ENCODE results near the gene ANKRD55. TPM values are rescaled to one million over a fixed set of nuclear protein-coding genes. Genes with fewer than 3 reads are reported as not detected.

ANKRD55 gene
- total RNA-seq, 2 experiments from 2014 or later, result 9.7 to 10.2 TPM

GRCh38 chr5:56144211-56144610, 88.9 kb downstream of the ANKRD55 start:
- peak overlapping the region; percentile 60 for H3K4me3 Mint-ChIP-seq
- DNase-seq (no peak), ATAC-seq (ENCODE audit: poor library complexity) (no peak)
- intact Hi-C loops (cut with DNase I, micrococcal nuclease), result loop anchor here in 1 of 2 experiments (2.0 kb wide), 1 partner anchor 15 kb away; no protein-coding TSS in a partner anchor
- peak overlapping the region in 1 of 2 donors; percentile 19 for H3K27ac ChIP-seq (ENCODE audit: low read depth in 1 of 2, low read length in 2 of 2)
- H3K4me3 ChIP-seq (ENCODE audit: low read length), result no peak overlapping the region
- no peaks in the 10 kb centered on the region for H3K27me3 Mint-ChIP-seq
- POLR2A ChIA-PET, result interaction anchor here (0.9 to 2.5 kb wide), 6 partner anchors 10 to 150 kb away, joined by 3 to 7 read pairs (median 6); partner anchors contain the start of gene IL6ST
- H3K36me3 Mint-ChIP-seq (ENCODE audit: low read depth), result peaks cover 28% of the 10 kb centered on the region
- no peaks in the 10 kb centered on the region for H3K27me3 ChIP-seq (ENCODE audit: control insufficient read depth in 1 of 2, insufficient read depth in 2 of 2, low read length in 2 of 2)
- CTCF ChIA-PET, result no interaction called here
- TF ChIP-seq CTCF (IDR thresholded peaks at IDR 0.05), result no peak
- H3K9me3 Mint-ChIP-seq, result no peaks in the 10 kb centered on the region
- peaks cover 88% of the 10 kb centered on the region for H3K4me1 Mint-ChIP-seq (ENCODE audit: low read depth)
- no peaks in the 10 kb centered on the region for H3K36me3 ChIP-seq (ENCODE audit: insufficient read depth, low read length)
- no peaks in the 10 kb centered on the region for H3K9me3 ChIP-seq (ENCODE audit: control insufficient read depth in 1 of 2, insufficient read depth in 1 of 2, low read length in 2 of 2)
- H3K4me1 ChIP-seq (ENCODE audit: insufficient read depth, low read length), result peaks cover 50% of the 10 kb centered on the region
- H3K27ac Mint-ChIP-seq, result peak overlapping the region; percentile 82

GRCh38 chr5:56143373-56143714, 89.8 kb downstream of the ANKRD55 start:
- Mint-ChIP-seq H3K4me3 (peak overlapping the region; percentile 38), H3K4me1 (ENCODE audit: low read depth) (peaks cover 86% of the 10 kb centered on the region), H3K9me3 (no peaks in the 10 kb centered on the region), H3K36me3 (ENCODE audit: low read depth) (peaks cover 35% of the 10 kb centered on the region), H3K27me3 (no peaks in the 10 kb centered on the region), H3K27ac (peak overlapping the region; percentile 82)
- Histone ChIP-seq H3K27ac (ENCODE audit: low read depth in 1 of 2, low read length in 2 of 2) (peak overlapping the region in 1 of 2 donors; percentile 7), H3K4me1 (ENCODE audit: insufficient read depth, low read length) (peaks cover 45% of the 10 kb centered on the region), H3K36me3 (ENCODE audit: insufficient read depth, low read length) (no peaks in the 10 kb centered on the region), H3K27me3 (ENCODE audit: control insufficient read depth in 1 of 2, insufficient read depth in 2 of 2, low read length in 2 of 2) (no peaks in the 10 kb centered on the region), H3K9me3 (ENCODE audit: control insufficient read depth in 1 of 2, insufficient read depth in 1 of 2, low read length in 2 of 2) (no peaks in the 10 kb centered on the region), H3K4me3 (ENCODE audit: low read length) (no peak overlapping the region)
- POLR2A ChIA-PET, result interaction anchor here (1.1 to 2.5 kb wide), 5 partner anchors 9 to 149 kb away, joined by 4 to 15 read pairs (median 7); partner anchors contain the start of gene IL6ST
- intact Hi-C loops (cut with DNase I, micrococcal nuclease), result no loop called here
- TF ChIP-seq CTCF (IDR thresholded peaks at IDR 0.05), result no peak
- CTCF ChIA-PET, result no interaction called here
- DNase-seq, result no peak
- no peak for ATAC-seq (ENCODE audit: poor library complexity)

- peak overlapping the region; percentile 15 for H3K4me3 ChIP-seq (ENCODE audit: low read length)
- ATAC-seq (ENCODE audit: poor library complexity) (peak; percentile 61), DNase-seq (peak in 1 of 14 experiments; percentile 38)
- H3K36me3 ChIP-seq (ENCODE audit: insufficient read depth, low read length), result no peaks in the 10 kb centered on the region
- Mint-ChIP-seq H3K36me3 (ENCODE audit: low read depth) (peaks cover 36% of the 10 kb centered on the region), H3K4me3 (peak overlapping the region; percentile 62), H3K27me3 (no peaks in the 10 kb centered on the region), H3K9me3 (no peaks in the 10 kb centered on the region), H3K27ac (peak overlapping the region; percentile 82), H3K4me1 (ENCODE audit: low read depth) (peaks cover 83% of the 10 kb centered on the region)
- H3K4me1 ChIP-seq (ENCODE audit: insufficient read depth, low read length), result peaks cover 40% of the 10 kb centered on the region
- POLR2A ChIA-PET, result interaction anchor here (1.1 to 2.5 kb wide), 6 partner anchors 9 to 149 kb away, joined by 3 to 15 read pairs (median 6); partner anchors contain the start of gene IL6ST
- CTCF ChIA-PET, result interaction anchor here (0.6 kb wide), 1 partner anchor 11 kb away, joined by 3 read pairs; no protein-coding TSS in a partner anchor
- H3K27me3 ChIP-seq (ENCODE audit: control insufficient read depth in 1 of 2, insufficient read depth in 2 of 2, low read length in 2 of 2), result no peaks in the 10 kb centered on the region
- intact Hi-C loops (cut with DNase I, micrococcal nuclease), result no loop called here
- H3K27ac ChIP-seq (ENCODE audit: low read depth in 1 of 2, low read length in 2 of 2), result peak overlapping the region; percentile 26 to 54
- H3K9me3 ChIP-seq (ENCODE audit: control insufficient read depth in 1 of 2, insufficient read depth in 1 of 2, low read length in 2 of 2), result no peaks in the 10 kb centered on the region
- TF ChIP-seq CTCF (IDR thresholded peaks at IDR 0.05), result no peak
Measured at GRCh38 chr5:56142614-56143372, 90.3 kb downstream of the ANKRD55 start.
